ENCODE results near the gene AKR1E2.
"Not testable (repeated sequence)": the region's sequence is repeated elsewhere in the genome, so short reads cannot be mapped to it uniquely, and the experiment has no call there.

AKR1E2 gene

GRCh38 chr10:4815646-4816180 is 10.3 kb upstream of the AKR1E2 start:
- DNase-seq: not testable (repeated sequence)

GRCh38 chr10:4816966-4817365 is 9.0 kb upstream of the AKR1E2 start:
- no peak for DNase-seq

GRCh38 chr10:4819067-4819466 is 6.9 kb upstream of the AKR1E2 start:
- no peak for DNase-seq

GRCh38 chr10:4819707-4820106 is 6.3 kb upstream of the AKR1E2 start:
- DNase-seq: no peak

GRCh38 chr10:4820804-4821401 is 5.1 kb upstream of the AKR1E2 start:
- no peak for DNase-seq

- DNase-seq: no peak
Measured at GRCh38 chr10:4822208-4822607, 3.8 kb upstream of the AKR1E2 start.

GRCh38 chr10:4824791-4825310 is 1.2 kb upstream of the AKR1E2 start:
- no peak for DNase-seq

GRCh38 chr10:4825456-4825867 is 545 bp upstream of the AKR1E2 start:
- DNase-seq: no peak

GRCh38 chr10:4826792-4827324 is 851 bp downstream of the AKR1E2 start:
- DNase-seq: no peak

- DNase-seq: no peak
Measured at GRCh38 chr10:4828005-4828404, 2.0 kb downstream of the AKR1E2 start.

GRCh38 chr10:4830551-4830950 is 4.5 kb downstream of the AKR1E2 start:
- DNase-seq: no peak

GRCh38 chr10:4831091-4831490 is 5.1 kb downstream of the AKR1E2 start:
- DNase-seq: no peak

GRCh38 chr10:4833286-4833685 is 7.3 kb downstream of the AKR1E2 start:
- no peak for DNase-seq

- no peak for DNase-seq
Measured at GRCh38 chr10:4834898-4835405, 8.9 kb downstream of the AKR1E2 start.

- DNase-seq: peak; percentile 21
Measured at GRCh38 chr10:4835494-4835918, 9.5 kb downstream of the AKR1E2 start.

GRCh38 chr10:4836416-4836969 is 10.5 kb downstream of the AKR1E2 start:
- no peak for DNase-seq

GRCh38 chr10:4837551-4837950 is 11.5 kb downstream of the AKR1E2 start:
- DNase-seq: no peak

GRCh38 chr10:4838743-4839142 is 12.7 kb downstream of the AKR1E2 start:
- no peak for DNase-seq

GRCh38 chr10:4839353-4839752 is 13.3 kb downstream of the AKR1E2 start:
- DNase-seq: no peak

GRCh38 chr10:4840151-4840550 is 14.1 kb downstream of the AKR1E2 start:
- no peak for DNase-seq

- DNase-seq: no peak
Measured at GRCh38 chr10:4843525-4844180, 17.6 kb downstream of the AKR1E2 start.

GRCh38 chr10:4844864-4845263 is 18.9 kb downstream of the AKR1E2 start:
- no peak for DNase-seq

GRCh38 chr10:4845766-4846165 is 19.8 kb downstream of the AKR1E2 start:
- no peak for DNase-seq

GRCh38 chr10:4846775-4847174 is 20.8 kb downstream of the AKR1E2 start:
- no peak for DNase-seq
